ENCODE results near the gene TIAM1. TPM values are rescaled to one million over a fixed set of nuclear protein-coding genes. Genes with fewer than 3 reads are reported as not detected.

The TIAM1 gene
- total RNA-seq, 1 experiment from 2014 or later = 28.7 TPM

GRCh38 chr21:31335957-31336738 lies 7.9 kb downstream of the TIAM1 start:
- ChIA-PET CTCF (no interaction called here), POLR2A (interaction anchor here (0.6 kb wide), 1 partner anchor 82 kb away, joined by 4 read pairs; no protein-coding TSS in a partner anchor)
- peak overlapping the region; percentile 49 for H3K27ac Mint-ChIP-seq
- H3K4me1 Mint-ChIP-seq = peaks cover 21% of the 10 kb centered on the region
- peaks cover 5% of the 10 kb centered on the region for H3K36me3 Mint-ChIP-seq
- H3K27me3 Mint-ChIP-seq (ENCODE audit: low read depth) = no peaks in the 10 kb centered on the region
- no peak overlapping the region for H3K4me3 Mint-ChIP-seq
- DNase-seq (ENCODE audit: low spot score) (no peak), ATAC-seq (no peak)
- peaks cover 4% of the 10 kb centered on the region for H3K9me3 Mint-ChIP-seq
- TF ChIP-seq FOXP1 (CRISPR knock-in tag; IDR thresholded peaks at IDR 0.05; ENCODE audit: borderline replicate concordance) (no peak), ELF4 (CRISPR knock-in tag; IDR thresholded peaks at IDR 0.05; ENCODE audit: low read depth) (no peak), ZNF425 (CRISPR knock-in tag; conservative IDR thresholded peaks at IDR 0.05) (no peak), GRHL2 (CRISPR knock-in tag; IDR thresholded peaks at IDR 0.05; ENCODE audit: insufficient replicate concordance, severe bottlenecking) (no peak), MAX (CRISPR knock-in tag; IDR thresholded peaks at IDR 0.05) (no peak), NR1H2 (CRISPR knock-in tag; IDR thresholded peaks at IDR 0.05) (no peak), CREM (CRISPR knock-in tag; IDR thresholded peaks at IDR 0.05) (no peak), USF2 (CRISPR knock-in tag; IDR thresholded peaks at IDR 0.05) (no peak), ERG (CRISPR knock-in tag; IDR thresholded peaks at IDR 0.05) (no peak), CDX4 (CRISPR knock-in tag; IDR thresholded peaks at IDR 0.05; ENCODE audit: borderline replicate concordance) (no peak), NFYB (CRISPR knock-in tag; conservative IDR thresholded peaks at IDR 0.05; ENCODE audit: low read depth) (no peak), IRF1 (CRISPR knock-in tag; IDR thresholded peaks at IDR 0.05) (no peak), EMX1 (CRISPR knock-in tag; IDR thresholded peaks at IDR 0.05) (no peak), ZNF532 (CRISPR knock-in tag; IDR thresholded peaks at IDR 0.05; ENCODE audit: borderline replicate concordance) (no peak), ZBTB43 (CRISPR knock-in tag; IDR thresholded peaks at IDR 0.05) (no peak), ZNF281 (CRISPR knock-in tag; IDR thresholded peaks at IDR 0.05) (no peak), TEAD1 (CRISPR knock-in tag; IDR thresholded peaks at IDR 0.05) (no peak), SMAD3 (CRISPR knock-in tag; IDR thresholded peaks at IDR 0.05; ENCODE audit: borderline replicate concordance) (no peak)

Measured in WTC11 (cell line).